GM06990 (cell line): ENCODE results near the gene NDUFB10.
"Not testable (repeated sequence)": the region's sequence is repeated elsewhere in the genome, so short reads cannot be mapped to it uniquely, and the experiment has no call there.

Source experiments
- DNase-seq: peaks from one replicate; pipeline ENCODE4 v3.0.0-alpha.2; 2011; ENCODE audit not compliant: insufficient read length; ENCODE audit errors: extremely low read depth
- H3K27me3 ChIP-seq: replicated peaks from 2 replicates; pipeline ENCODE4 v1.6.0; 2011; ENCODE audit warnings: low read length; ENCODE audit not compliant: control insufficient read depth, insufficient read depth
- H3K36me3 ChIP-seq: 2 replicates; pipeline ENCODE4 v1.5.1; 2011; ENCODE audit warnings: low read length; ENCODE audit not compliant: control insufficient read depth, insufficient read depth
- H3K4me3 ChIP-seq: replicated peaks from 2 replicates; pipeline ENCODE4 v1.5.1; 2011; ENCODE audit warnings: low read depth, mild to moderate bottlenecking, control low read depth, low read length
- CTCF ChIP-seq: IDR thresholded peaks from 2 replicates; pipeline ENCODE4 v1.5.1; 2011; ENCODE audit warnings: low read length, control low read depth, mild to moderate bottlenecking, inconsistent platforms; ENCODE audit not compliant: insufficient read depth, poor library complexity, severe bottlenecking

The NDUFB10 gene

GRCh38 chr16:1917665-1918350 lies 41.5 kb upstream of the NDUFB10 start:
- Histone ChIP-seq H3K36me3 (no peaks in the 10 kb centered on the region), H3K4me3 (no peak overlapping the region), H3K27me3 (peaks cover 2% of the 10 kb centered on the region)
- DNase-seq, result no peak
- no peak for TF ChIP-seq CTCF

- no peak for DNase-seq
- Histone ChIP-seq H3K27me3 (peaks cover 2% of the 10 kb centered on the region), H3K4me3 (no peak within 1 kb of the TSS), H3K36me3 (no peaks in the 10 kb centered on the region)
- TF ChIP-seq CTCF, result no peak
These were observed 40.7 kb upstream of the NDUFB10 start, which contains the start of gene HS3ST6 for GRCh38 chr16:1918351-1919326. TSS of gene HS3ST6 (minus strand) at chr16:1918415. CDS start at chr16:1918323, 92 bp downstream.

- TF ChIP-seq CTCF, result no peak
- H3K4me3 ChIP-seq, result no peak overlapping the region
- H3K27me3 ChIP-seq, result peaks cover 2% of the 10 kb centered on the region
- H3K36me3 ChIP-seq, result no peaks in the 10 kb centered on the region
- no peak for DNase-seq
These were observed 39.9 kb upstream of the NDUFB10 start for GRCh38 chr16:1919327-1919998.

- H3K27me3 ChIP-seq, H3K36me3 ChIP-seq, H3K4me3 ChIP-seq, DNase-seq: not testable (repeated sequence)
These were observed 39.2 kb upstream of the NDUFB10 start for GRCh38 chr16:1920122-1920521.

- no peak for TF ChIP-seq CTCF
- no peak overlapping the region for H3K4me3 ChIP-seq
- no peak for DNase-seq
- no peaks in the 10 kb centered on the region for H3K36me3 ChIP-seq
- H3K27me3 ChIP-seq, result peaks cover 2% of the 10 kb centered on the region
These were observed 38.6 kb upstream of the NDUFB10 start for GRCh38 chr16:1920727-1921171.

- H3K27me3 ChIP-seq, result no peaks in the 10 kb centered on the region; the same call in 1 of the 2 replicates
- no peak for TF ChIP-seq CTCF
- no peak for DNase-seq
- no peak overlapping the region for H3K4me3 ChIP-seq
- H3K36me3 ChIP-seq, result no peaks in the 10 kb centered on the region
These were observed 37.0 kb upstream of the NDUFB10 start for GRCh38 chr16:1922357-1922756.
